Vagina (tissue), 2 donors: ENCODE measurements around the gene C1orf21.

Experiments used
- CTCF ChIP-seq, 3 experiments: fragments of 450-650 bp in 2 of 3; fragments of 200-600 bp in 1 of 3; sonication (generic) in 1 of 3; IDR thresholded peaks; one replicate each; pipeline ENCODE4 v1.5.1; 2017 to 2019; ENCODE audit warnings: antibody characterized with exemption in 3 of 3, mild to moderate bottlenecking in 2 of 3, moderate library complexity in 2 of 3
- POLR2A ChIP-seq, 2 donors: fragments of 450-650 bp; IDR thresholded peaks; one replicate each; pipeline ENCODE4 v1.6.1; 2017; ENCODE audit warnings: antibody characterized with exemption in 2 of 2, mild to moderate bottlenecking in 2 of 2, moderate library complexity in 2 of 2
- POLR2AphosphoS5 ChIP-seq, 2 donors: sonication (generic); formaldehyde crosslinking; IDR thresholded peaks; one replicate each; pipeline ENCODE4 v1.9.0; 2017; ENCODE audit warnings: antibody characterized with exemption in 2 of 2, mild to moderate bottlenecking in 2 of 2, low read depth in 1 of 2; ENCODE audit not compliant: insufficient read depth in 1 of 2

DNA sequence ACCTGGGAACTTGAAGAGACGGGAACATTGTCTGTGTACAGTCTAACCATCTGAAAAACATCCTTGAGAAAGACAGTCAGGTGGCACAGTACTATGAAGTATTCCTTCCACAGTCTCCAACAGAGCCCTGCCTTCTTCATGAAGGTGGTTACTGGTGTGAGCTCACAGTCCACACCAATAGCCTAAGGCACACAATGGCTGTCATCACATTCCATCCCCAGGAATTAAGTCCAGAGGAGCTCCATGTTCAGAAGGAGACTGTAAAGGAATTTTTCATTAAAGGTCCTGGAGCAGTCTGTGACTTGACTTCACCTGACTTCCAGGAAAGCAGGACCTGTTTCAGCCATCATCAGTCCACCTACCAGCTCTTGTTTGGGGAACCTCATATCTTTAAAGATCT lies 180.2 kb downstream of the C1orf21 start:
- no peak for TF ChIP-seq CTCF (IDR thresholded peaks at IDR 0.05)
- TF ChIP-seq POLR2AphosphoS5 (IDR thresholded peaks at IDR 0.05; ENCODE audit: insufficient read depth in 1 of 2, low read depth in 1 of 2) = no peak
- no peak for TF ChIP-seq POLR2A (IDR thresholded peaks at IDR 0.05)
